Measurements from ENCODE around the gene GNS.

GNS gene

GRCh38 chr12:64743206-64743605 is 16.0 kb downstream of the GNS start:
- no peak for TF ChIP-seq CTCF (IDR thresholded peaks at IDR 0.05; ENCODE audit: control insufficient read depth, insufficient read depth, low read depth, low read length, missing control alignments)
- no peak overlapping the region for H3K4me3 ChIP-seq (ENCODE audit: control insufficient read depth, low read depth, low read length)
- no peak for DNase-seq (ENCODE audit: low read depth)

DNA sequence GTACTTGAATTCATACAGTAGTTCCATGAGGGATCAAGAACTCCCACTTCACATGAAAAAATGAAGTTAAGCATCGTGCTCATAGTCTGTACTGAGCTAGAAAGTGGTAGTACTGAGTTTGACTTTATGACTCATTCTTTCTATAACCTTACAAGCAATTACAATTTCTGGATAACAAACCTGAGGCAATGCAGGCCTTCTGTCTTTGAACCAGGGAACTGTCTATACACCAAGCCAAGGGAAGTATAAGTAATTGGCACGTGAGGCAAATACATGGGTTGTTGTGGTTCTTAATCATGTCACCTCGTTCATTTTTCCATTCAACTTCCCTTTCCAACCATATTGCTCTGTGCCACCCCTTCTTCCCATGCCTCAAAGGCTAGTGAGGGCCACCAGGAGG is 16.8 kb downstream of the GNS start:
- no peak for DNase-seq (ENCODE audit: low read depth)
- no peak overlapping the region for H3K4me3 ChIP-seq (ENCODE audit: control insufficient read depth, low read depth, low read length)
- TF ChIP-seq CTCF (IDR thresholded peaks at IDR 0.05; ENCODE audit: control insufficient read depth, insufficient read depth, low read depth, low read length, missing control alignments), result no peak

GRCh38 chr12:64740646-64741045 is 18.6 kb downstream of the GNS start:
- no peak for DNase-seq (ENCODE audit: low read depth)
- no peak overlapping the region for H3K4me3 ChIP-seq (ENCODE audit: control insufficient read depth, low read depth, low read length)
- TF ChIP-seq CTCF (IDR thresholded peaks at IDR 0.05; ENCODE audit: control insufficient read depth, insufficient read depth, low read depth, low read length, missing control alignments), result no peak

DNA sequence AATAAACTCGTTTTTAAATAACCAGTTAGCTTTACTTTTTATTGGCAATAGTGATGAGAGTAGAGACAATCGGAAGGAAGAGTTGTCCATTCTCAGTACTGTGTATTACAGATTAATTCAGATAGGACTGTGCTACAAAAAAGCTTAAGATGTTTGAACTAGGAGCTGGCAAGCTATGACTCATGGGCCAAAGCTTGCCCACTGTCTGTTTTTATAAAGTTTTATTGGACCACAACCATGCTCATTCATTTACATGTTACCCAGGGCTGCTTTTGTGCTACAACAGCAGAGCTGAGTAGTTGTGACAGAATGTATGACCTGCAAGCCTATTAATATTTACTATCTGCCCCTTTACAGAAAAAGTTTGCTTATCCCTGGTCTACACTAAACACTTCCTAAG is 19.4 kb downstream of the GNS start:
- DNase-seq (ENCODE audit: low read depth), result no peak
- TF ChIP-seq CTCF (IDR thresholded peaks at IDR 0.05; ENCODE audit: control insufficient read depth, insufficient read depth, low read depth, low read length, missing control alignments), result no peak
- H3K4me3 ChIP-seq (ENCODE audit: control insufficient read depth, low read depth, low read length), result no peak overlapping the region

- no peak for TF ChIP-seq CTCF (IDR thresholded peaks at IDR 0.05; ENCODE audit: control insufficient read depth, insufficient read depth, low read depth, low read length, missing control alignments)
- DNase-seq (ENCODE audit: low read depth), result no peak
- H3K4me3 ChIP-seq (ENCODE audit: control insufficient read depth, low read depth, low read length), result no peak overlapping the region
Observed at GRCh38 chr12:64737539-64737938, 21.7 kb downstream of the GNS start.

- DNase-seq (ENCODE audit: low read depth), result no peak
- H3K4me3 ChIP-seq (ENCODE audit: control insufficient read depth, low read depth, low read length), result no peak overlapping the region
- no peak for TF ChIP-seq CTCF (IDR thresholded peaks at IDR 0.05; ENCODE audit: control insufficient read depth, insufficient read depth, low read depth, low read length, missing control alignments)
Observed at GRCh38 chr12:64736771-64737170, 22.4 kb downstream of the GNS start.

DNA sequence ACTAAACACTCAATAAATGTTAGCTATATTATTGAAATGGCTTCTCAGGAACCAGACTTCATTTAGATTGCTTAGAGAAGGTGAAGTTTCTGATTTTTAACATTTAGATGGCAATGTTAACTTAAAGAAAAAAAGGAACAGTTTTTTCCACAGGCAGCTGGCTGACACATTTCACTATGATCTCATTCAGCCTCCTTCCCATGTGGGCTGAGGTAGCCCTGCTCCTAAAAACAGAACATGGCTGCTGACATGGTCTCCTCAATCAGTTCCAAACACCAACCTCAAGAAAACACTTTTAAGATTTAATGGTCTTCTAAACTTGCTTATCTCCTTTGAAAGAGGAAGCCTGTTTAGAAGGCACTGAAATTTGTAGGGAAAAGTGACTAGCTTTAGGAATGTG is 23.8 kb downstream of the GNS start:
- no peak for TF ChIP-seq CTCF (IDR thresholded peaks at IDR 0.05; ENCODE audit: control insufficient read depth, insufficient read depth, low read depth, low read length, missing control alignments)
- DNase-seq (ENCODE audit: low read depth), result no peak
- H3K4me3 ChIP-seq (ENCODE audit: control insufficient read depth, low read depth, low read length), result no peak overlapping the region

Measured in AG09309 (cell line).